ENCODE measurements around the gene GALR3. TPM values are rescaled to one million over a fixed set of nuclear protein-coding genes. Genes with fewer than 3 reads are reported as not detected.

Gene GALR3
- total and polyA plus RNA-seq, 2 experiments from 2014 or later, result 0.36 to 0.63 TPM

DNA sequence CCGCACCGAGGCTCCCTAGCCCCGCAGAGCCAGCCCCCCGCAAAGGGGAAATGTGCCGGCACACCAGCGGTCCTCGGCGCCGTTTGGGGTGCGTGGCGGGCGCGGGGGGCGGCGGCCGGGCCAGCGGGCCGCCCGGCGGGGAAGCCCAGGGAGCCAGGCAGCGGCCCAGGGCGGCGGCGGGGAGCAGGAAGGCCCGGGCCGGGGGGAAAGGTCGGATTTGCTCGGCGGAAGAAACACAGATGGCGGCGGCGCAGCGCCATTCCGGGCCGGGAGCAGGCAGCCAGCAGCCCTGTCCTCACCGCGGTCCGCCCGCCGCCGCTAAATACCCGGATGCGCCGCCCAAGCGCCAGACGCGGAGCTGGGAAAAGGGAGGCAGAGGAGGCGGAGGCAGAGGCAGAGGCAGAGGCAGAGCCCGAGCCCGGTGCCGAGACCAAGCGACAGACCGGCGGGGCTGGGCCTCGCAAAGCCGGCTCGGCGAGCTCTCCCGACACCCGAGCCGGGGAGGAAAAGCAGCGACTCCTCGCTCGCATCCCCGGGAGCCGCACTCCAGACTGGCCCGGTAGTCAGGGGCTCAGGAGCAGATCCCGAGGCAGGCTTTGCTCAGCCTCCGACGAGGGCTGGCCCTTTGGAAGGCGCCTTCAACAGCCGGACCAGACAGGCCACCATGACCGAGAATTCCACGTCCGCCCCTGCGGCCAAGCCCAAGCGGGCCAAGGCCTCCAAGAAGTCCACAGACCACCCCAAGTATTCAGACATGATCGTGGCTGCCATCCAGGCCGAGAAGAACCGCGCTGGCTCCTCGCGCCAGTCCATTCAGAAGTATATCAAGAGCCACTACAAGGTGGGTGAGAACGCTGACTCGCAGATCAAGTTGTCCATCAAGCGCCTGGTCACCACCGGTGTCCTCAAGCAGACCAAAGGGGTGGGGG lies 18.0 kb upstream of the GALR3 start:
- Histone ChIP-seq H3F3A (replicated peaks; ENCODE audit: low read depth) (peaks cover 20% of the 10 kb centered on the region), H3K4me3 (peak overlapping the region; percentile 86), H3K4me2 (peak overlapping the region; percentile 100), H3K4me1 (ENCODE audit: insufficient read depth) (peaks cover 25% of the 10 kb centered on the region), H3K9me2 (ENCODE audit: insufficient read depth) (no peaks in the 10 kb centered on the region), H4K20me1 (replicated peaks; ENCODE audit: insufficient read depth) (no peaks in the 10 kb centered on the region; the same call in 1 of the 2 replicates), H3K36me3 (ENCODE audit: insufficient read depth) (no peaks in the 10 kb centered on the region), H2AFZ (0 out of 2 replicates have a peak overlapping the region, but pooled peaks have one; percentile 56), H3K79me2 (replicated peaks; ENCODE audit: insufficient read depth) (0 out of 2 replicates have a peak, but pooled peaks cover 6% of the 10 kb centered on the region), H3K27ac (ENCODE audit: low read depth) (no peak overlapping the region), H3K27me3 (ENCODE audit: insufficient read depth) (peaks cover 73% of the 10 kb centered on the region)
- Mint-ChIP-seq H3K9me3 (no peaks in the 10 kb centered on the region; the same call in 2 of the 3 replicates), H3K4me3 (peak overlapping the region; percentile 89), H3K4me1 (peaks cover 28% of the 10 kb centered on the region), H3K27ac (no peak overlapping the region), H3K27me3 (ENCODE audit: insufficient read depth, low read depth, poor library complexity) (peaks cover 61% of the 10 kb centered on the region), H3K36me3 (ENCODE audit: low read depth) (no peaks in the 10 kb centered on the region)
- DNase-seq (ENCODE audit: low spot score), result peak; percentile 84
- ATAC-seq, result peak; percentile 1
- TF ChIP-seq, protein P1, sequence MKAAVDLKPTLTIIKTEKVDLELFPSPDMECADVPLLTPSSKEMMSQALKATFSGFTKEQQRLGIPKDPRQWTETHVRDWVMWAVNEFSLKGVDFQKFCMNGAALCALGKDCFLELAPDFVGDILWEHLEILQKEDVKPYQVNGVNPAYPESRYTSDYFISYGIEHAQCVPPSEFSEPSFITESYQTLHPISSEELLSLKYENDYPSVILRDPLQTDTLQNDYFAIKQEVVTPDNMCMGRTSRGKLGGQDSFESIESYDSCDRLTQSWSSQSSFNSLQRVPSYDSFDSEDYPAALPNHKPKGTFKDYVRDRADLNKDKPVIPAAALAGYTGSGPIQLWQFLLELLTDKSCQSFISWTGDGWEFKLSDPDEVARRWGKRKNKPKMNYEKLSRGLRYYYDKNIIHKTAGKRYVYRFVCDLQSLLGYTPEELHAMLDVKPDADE (IDR thresholded peaks at IDR 0.05), result 0 out of 2 replicates have a peak, but pooled peaks have one; percentile 27
- peak; percentile 90 for TF ChIP-seq POLR2AphosphoS5 (IDR thresholded peaks at IDR 0.05; ENCODE audit: low read depth)
- TF ChIP-seq EZH2 (IDR thresholded peaks at IDR 0.05; ENCODE audit: low read depth, unreplicated experiment), result peak; percentile 46
- no peak for TF ChIP-seq EZH2phosphoT487 (IDR thresholded peaks at IDR 0.05; ENCODE audit: unreplicated experiment)

DNA sequence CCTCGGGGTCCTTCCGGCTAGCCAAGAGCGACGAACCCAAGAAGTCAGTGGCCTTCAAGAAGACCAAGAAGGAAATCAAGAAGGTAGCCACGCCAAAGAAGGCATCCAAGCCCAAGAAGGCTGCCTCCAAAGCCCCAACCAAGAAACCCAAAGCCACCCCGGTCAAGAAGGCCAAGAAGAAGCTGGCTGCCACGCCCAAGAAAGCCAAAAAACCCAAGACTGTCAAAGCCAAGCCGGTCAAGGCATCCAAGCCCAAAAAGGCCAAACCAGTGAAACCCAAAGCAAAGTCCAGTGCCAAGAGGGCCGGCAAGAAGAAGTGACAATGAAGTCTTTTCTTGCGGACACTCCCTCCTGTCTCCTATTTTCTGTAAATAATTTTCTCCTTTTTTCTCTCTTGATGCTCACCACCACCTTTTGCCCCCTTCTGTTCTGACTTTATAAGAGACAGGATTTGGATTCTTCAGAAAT lies 17.3 kb upstream of the GALR3 start:
- H3K79me2 ChIP-seq (replicated peaks; ENCODE audit: insufficient read depth), result 0 out of 2 replicates have a peak, but pooled peaks cover 6% of the 10 kb centered on the region
- Mint-ChIP-seq H3K4me3 (peak overlapping the region; percentile 89), H3K27me3 (ENCODE audit: insufficient read depth, low read depth, poor library complexity) (peaks cover 60% of the 10 kb centered on the region), H3K36me3 (ENCODE audit: low read depth) (no peaks in the 10 kb centered on the region), H3K27ac (no peak overlapping the region), H3K4me1 (peaks cover 28% of the 10 kb centered on the region), H3K9me3 (no peaks in the 10 kb centered on the region; the same call in 2 of the 3 replicates)
- no peaks in the 10 kb centered on the region; the same call in 1 of the 2 replicates for H4K20me1 ChIP-seq (replicated peaks; ENCODE audit: insufficient read depth)
- H3K4me3 ChIP-seq, result peak overlapping the region; percentile 86
- peak overlapping the region; percentile 100 for H3K4me2 ChIP-seq
- no peak for DNase-seq (ENCODE audit: low spot score)
- H3K36me3 ChIP-seq (ENCODE audit: insufficient read depth), result no peaks in the 10 kb centered on the region
- peaks cover 20% of the 10 kb centered on the region for H3F3A ChIP-seq (replicated peaks; ENCODE audit: low read depth)
- H3K27me3 ChIP-seq (ENCODE audit: insufficient read depth), result peaks cover 70% of the 10 kb centered on the region
- H3K27ac ChIP-seq (ENCODE audit: low read depth), result no peak overlapping the region
- no peak for ATAC-seq
- no peaks in the 10 kb centered on the region for H3K9me2 ChIP-seq (ENCODE audit: insufficient read depth)
- H2AFZ ChIP-seq, result no peak overlapping the region
- H3K4me1 ChIP-seq (ENCODE audit: insufficient read depth), result peaks cover 25% of the 10 kb centered on the region
- TF ChIP-seq NANOG (IDR thresholded peaks at IDR 0.05; ENCODE audit: borderline replicate concordance) (no peak), JUNB (IDR thresholded peaks at IDR 0.05; ENCODE audit: unreplicated experiment) (no peak), POLR2AphosphoS5 (IDR thresholded peaks at IDR 0.05; ENCODE audit: low read depth) (no peak), ZNF114 (CRISPR knock-in tag; IDR thresholded peaks at IDR 0.05) (no peak), STAT1 (IDR thresholded peaks at IDR 0.05; ENCODE audit: unreplicated experiment) (no peak), ZNF331 (CRISPR knock-in tag; IDR thresholded peaks at IDR 0.05; ENCODE audit: low read depth) (no peak), EZH2phosphoT487 (IDR thresholded peaks at IDR 0.05; ENCODE audit: unreplicated experiment) (no peak)
- TF ChIP-seq, protein P2, sequence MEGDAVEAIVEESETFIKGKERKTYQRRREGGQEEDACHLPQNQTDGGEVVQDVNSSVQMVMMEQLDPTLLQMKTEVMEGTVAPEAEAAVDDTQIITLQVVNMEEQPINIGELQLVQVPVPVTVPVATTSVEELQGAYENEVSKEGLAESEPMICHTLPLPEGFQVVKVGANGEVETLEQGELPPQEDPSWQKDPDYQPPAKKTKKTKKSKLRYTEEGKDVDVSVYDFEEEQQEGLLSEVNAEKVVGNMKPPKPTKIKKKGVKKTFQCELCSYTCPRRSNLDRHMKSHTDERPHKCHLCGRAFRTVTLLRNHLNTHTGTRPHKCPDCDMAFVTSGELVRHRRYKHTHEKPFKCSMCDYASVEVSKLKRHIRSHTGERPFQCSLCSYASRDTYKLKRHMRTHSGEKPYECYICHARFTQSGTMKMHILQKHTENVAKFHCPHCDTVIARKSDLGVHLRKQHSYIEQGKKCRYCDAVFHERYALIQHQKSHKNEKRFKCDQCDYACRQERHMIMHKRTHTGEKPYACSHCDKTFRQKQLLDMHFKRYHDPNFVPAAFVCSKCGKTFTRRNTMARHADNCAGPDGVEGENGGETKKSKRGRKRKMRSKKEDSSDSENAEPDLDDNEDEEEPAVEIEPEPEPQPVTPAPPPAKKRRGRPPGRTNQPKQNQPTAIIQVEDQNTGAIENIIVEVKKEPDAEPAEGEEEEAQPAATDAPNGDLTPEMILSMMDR (conservative IDR thresholded peaks at IDR 0.05; ENCODE audit: low read depth in 2 of 2), result no peak
- TF ChIP-seq, protein P3, sequence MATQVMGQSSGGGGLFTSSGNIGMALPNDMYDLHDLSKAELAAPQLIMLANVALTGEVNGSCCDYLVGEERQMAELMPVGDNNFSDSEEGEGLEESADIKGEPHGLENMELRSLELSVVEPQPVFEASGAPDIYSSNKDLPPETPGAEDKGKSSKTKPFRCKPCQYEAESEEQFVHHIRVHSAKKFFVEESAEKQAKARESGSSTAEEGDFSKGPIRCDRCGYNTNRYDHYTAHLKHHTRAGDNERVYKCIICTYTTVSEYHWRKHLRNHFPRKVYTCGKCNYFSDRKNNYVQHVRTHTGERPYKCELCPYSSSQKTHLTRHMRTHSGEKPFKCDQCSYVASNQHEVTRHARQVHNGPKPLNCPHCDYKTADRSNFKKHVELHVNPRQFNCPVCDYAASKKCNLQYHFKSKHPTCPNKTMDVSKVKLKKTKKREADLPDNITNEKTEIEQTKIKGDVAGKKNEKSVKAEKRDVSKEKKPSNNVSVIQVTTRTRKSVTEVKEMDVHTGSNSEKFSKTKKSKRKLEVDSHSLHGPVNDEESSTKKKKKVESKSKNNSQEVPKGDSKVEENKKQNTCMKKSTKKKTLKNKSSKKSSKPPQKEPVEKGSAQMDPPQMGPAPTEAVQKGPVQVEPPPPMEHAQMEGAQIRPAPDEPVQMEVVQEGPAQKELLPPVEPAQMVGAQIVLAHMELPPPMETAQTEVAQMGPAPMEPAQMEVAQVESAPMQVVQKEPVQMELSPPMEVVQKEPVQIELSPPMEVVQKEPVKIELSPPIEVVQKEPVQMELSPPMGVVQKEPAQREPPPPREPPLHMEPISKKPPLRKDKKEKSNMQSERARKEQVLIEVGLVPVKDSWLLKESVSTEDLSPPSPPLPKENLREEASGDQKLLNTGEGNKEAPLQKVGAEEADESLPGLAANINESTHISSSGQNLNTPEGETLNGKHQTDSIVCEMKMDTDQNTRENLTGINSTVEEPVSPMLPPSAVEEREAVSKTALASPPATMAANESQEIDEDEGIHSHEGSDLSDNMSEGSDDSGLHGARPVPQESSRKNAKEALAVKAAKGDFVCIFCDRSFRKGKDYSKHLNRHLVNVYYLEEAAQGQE (IDR thresholded peaks at IDR 0.05; ENCODE audit: unreplicated experiment), result no peak
